Right lobe of liver (tissue), 6 donors: ENCODE data around the gene SLC9A4. TPM values are rescaled to one million over a fixed set of nuclear protein-coding genes. Genes with fewer than 3 reads are reported as not detected.
"Not testable (repeated sequence)": the region's sequence is repeated elsewhere in the genome, so short reads cannot be mapped to it uniquely, and the experiment has no call there.

Experiments
- ATAC-seq, 4 donors: fragments of 200-7000 bp; cut with Tn5 transposase; one replicate each; pipeline ENCODE4 v1.9.1; 2020; ENCODE audit warnings: mild to moderate bottlenecking in 4 of 4, moderate library complexity in 4 of 4
- DNase-seq, 3 donors: peaks; one replicate each; pipeline ENCODE4 v3.0.0-alpha.2; 2020
- H3K27ac ChIP-seq, 3 donors: fragments of 200-600 bp; one replicate each; pipeline ENCODE4 v1.8.0; 2022
- H3K27me3 ChIP-seq, 2 donors: fragments of 200-600 bp; one replicate each; pipeline ENCODE4 v1.8.0; 2022
- H3K36me3 ChIP-seq, 4 donors: fragments of 200-600 bp; sonication (generic) in 1 of 4; one replicate each; pipeline versions ENCODE4 v1.5.1 to v1.8.0; 2017 to 2022; ENCODE audit warnings: control low read depth in 1 of 4
- H3K4me1 ChIP-seq, 4 donors: fragments of 200-600 bp; sonication (generic) in 1 of 4; one replicate each; pipeline versions ENCODE4 v1.5.1 to v1.8.0; 2017 to 2022; ENCODE audit warnings: control low read depth in 1 of 4
- H3K4me3 ChIP-seq, 3 donors: fragments of 200-600 bp; one replicate each; pipeline ENCODE4 v1.8.0; 2022
- H3K9me3 ChIP-seq, 4 donors: fragments of 200-600 bp; sonication (generic) in 1 of 4; one replicate each; pipeline versions ENCODE4 v1.5.1 to v1.8.0; 2017 to 2022; ENCODE audit warnings: control low read depth in 1 of 4
- POLR2A ChIP-seq: fragments of 450-650 bp; IDR thresholded peaks from one replicate; pipeline ENCODE4 v1.6.1; 2017; ENCODE audit warnings: antibody characterized with exemption, mild to moderate bottlenecking
- WGBS: methylation state at CpG from one replicate; pipeline ENCODE4 v1.1.6; 2018; ENCODE audit warnings: low coverage, low lambda C conversion rate; ENCODE audit not compliant: insufficient coverage; ENCODE audit errors: missing lambda C conversion rate; 5-methylcytosine and 5-hydroxymethylcytosine counted together
- intact Hi-C, 2 donors: fragments of 100-400 bp; cut with DNase I; formaldehyde crosslinking; loops; one replicate each; pipeline versions ENCODE4 v1.11.2 to v1.14.1; 2022
- total RNA-seq, 6 experiments: library from RNA; depleted of rRNA in 2 of 6; stranded (reverse); fragments of >200 nt in 2 of 6; fragmentation: NEBNext Ultra II Directional in 3 of 6; extraction: Animal tissue kit (Norgen Biotek cat#: 25700) in 3 of 6; gene quantifications; one replicate each; pipeline versions ENCODE4 v1.1.0 to v1.2.4, GENCODE V29; 2016 to 2023
- TF ChIP-seq, protein P1 (sequence below), 4 donors: fragments of 200-600 bp in 3 of 4; fragments of 450-650 bp in 1 of 4; IDR thresholded peaks; one replicate each; pipeline versions ENCODE4 v1.5.1 to v1.8.0; 2016 to 2022; ENCODE audit warnings: antibody characterized with exemption in 4 of 4, mild to moderate bottlenecking in 2 of 4
- donor health status: DM: no; HTN: yes; CAD: no.
- donor health status: DM: no; HTN: no; CAD: no.
- donor health status: DM: no; HTN: no; CAD: no.
- donor health status: DM: no; HTN: yes; CAD: no.
- donor health status: DM: no; HTN: yes; CAD: no.

The SLC9A4 gene
- total RNA-seq, 6 experiments from 2014 or later, result not detected

- TF ChIP-seq, protein P1, sequence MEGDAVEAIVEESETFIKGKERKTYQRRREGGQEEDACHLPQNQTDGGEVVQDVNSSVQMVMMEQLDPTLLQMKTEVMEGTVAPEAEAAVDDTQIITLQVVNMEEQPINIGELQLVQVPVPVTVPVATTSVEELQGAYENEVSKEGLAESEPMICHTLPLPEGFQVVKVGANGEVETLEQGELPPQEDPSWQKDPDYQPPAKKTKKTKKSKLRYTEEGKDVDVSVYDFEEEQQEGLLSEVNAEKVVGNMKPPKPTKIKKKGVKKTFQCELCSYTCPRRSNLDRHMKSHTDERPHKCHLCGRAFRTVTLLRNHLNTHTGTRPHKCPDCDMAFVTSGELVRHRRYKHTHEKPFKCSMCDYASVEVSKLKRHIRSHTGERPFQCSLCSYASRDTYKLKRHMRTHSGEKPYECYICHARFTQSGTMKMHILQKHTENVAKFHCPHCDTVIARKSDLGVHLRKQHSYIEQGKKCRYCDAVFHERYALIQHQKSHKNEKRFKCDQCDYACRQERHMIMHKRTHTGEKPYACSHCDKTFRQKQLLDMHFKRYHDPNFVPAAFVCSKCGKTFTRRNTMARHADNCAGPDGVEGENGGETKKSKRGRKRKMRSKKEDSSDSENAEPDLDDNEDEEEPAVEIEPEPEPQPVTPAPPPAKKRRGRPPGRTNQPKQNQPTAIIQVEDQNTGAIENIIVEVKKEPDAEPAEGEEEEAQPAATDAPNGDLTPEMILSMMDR (IDR thresholded peaks at IDR 0.05), result no peak
- no peak for TF ChIP-seq POLR2A
- no peak for ATAC-seq
- H3K27ac ChIP-seq, result no peak overlapping the region
- no peaks in the 10 kb centered on the region for H3K9me3 ChIP-seq
- DNase-seq, result no peak
- H3K36me3 ChIP-seq, result no peaks in the 10 kb centered on the region
- WGBS, result 33% methylated on average over 1 of the region's 1 CpG
- intact Hi-C loops, result no loop called here
- H3K4me1 ChIP-seq, result no peaks in the 10 kb centered on the region
- H3K27me3 ChIP-seq, result no peaks in the 10 kb centered on the region
- H3K4me3 ChIP-seq, result no peak overlapping the region
Measured at GRCh38 chr2:102553601-102554000, 80.6 kb downstream of the SLC9A4 start.

GRCh38 chr2:102558463-102558862, 85.4 kb downstream of the SLC9A4 start:
- TF ChIP-seq POLR2A, result no peak
- TF ChIP-seq, protein P1 (IDR thresholded peaks at IDR 0.05), result no peak

GRCh38 chr2:102562542-102562941, 89.5 kb downstream of the SLC9A4 start:
- not testable (repeated sequence) for ATAC-seq
- WGBS, result no CpG with 5 or more reads among the region's 1 CpG

More at GRCh38 chr2:102558463-102558862, 85.4 kb downstream of the SLC9A4 start:
- Histone ChIP-seq H3K9me3 (no peaks in the 10 kb centered on the region), H3K4me1 (no peaks in the 10 kb centered on the region), H3K27me3 (no peaks in the 10 kb centered on the region), H3K4me3 (no peak overlapping the region), H3K36me3 (no peaks in the 10 kb centered on the region), H3K27ac (no peak overlapping the region)
- no peak for ATAC-seq
- WGBS, result 87% methylated on average over 1 of the region's 1 CpG
- intact Hi-C loops, result no loop called here
- DNase-seq, result no peak

GRCh38 chr2:102575888-102576287, 102.9 kb downstream of the SLC9A4 start:
- ATAC-seq (no peak), DNase-seq (no peak)
- Histone ChIP-seq H3K4me1 (no peaks in the 10 kb centered on the region), H3K4me3 (no peak overlapping the region), H3K9me3 (no peaks in the 10 kb centered on the region), H3K27ac (no peak overlapping the region), H3K36me3 (no peaks in the 10 kb centered on the region), H3K27me3 (no peaks in the 10 kb centered on the region)
- 85% methylated on average over 1 of the region's 1 CpG for WGBS
- intact Hi-C loops, result no loop called here
- no peak for TF ChIP-seq POLR2A
- TF ChIP-seq, protein P1 (IDR thresholded peaks at IDR 0.05), result no peak

More at GRCh38 chr2:102562542-102562941, 89.5 kb downstream of the SLC9A4 start:
- H3K36me3 ChIP-seq, H3K27me3 ChIP-seq, DNase-seq, intact Hi-C loops, H3K4me3 ChIP-seq, H3K9me3 ChIP-seq, H3K27ac ChIP-seq, H3K4me1 ChIP-seq: not testable (repeated sequence)

GRCh38 chr2:102578376-102578775, 105.3 kb downstream of the SLC9A4 start:
- no peak for DNase-seq
- Histone ChIP-seq H3K9me3 (no peaks in the 10 kb centered on the region), H3K36me3 (no peaks in the 10 kb centered on the region), H3K27ac (no peak overlapping the region), H3K4me3 (no peak overlapping the region), H3K4me1 (no peaks in the 10 kb centered on the region), H3K27me3 (no peaks in the 10 kb centered on the region)
- WGBS, result 78% methylated on average over 2 of the region's 2 CpGs
- intact Hi-C loops, result no loop called here
- ATAC-seq, result no peak
- no peak for TF ChIP-seq POLR2A
- TF ChIP-seq, protein P1 (IDR thresholded peaks at IDR 0.05), result no peak
